ENCODE data around the gene VPS26A. TPM values are rescaled to one million over a fixed set of nuclear protein-coding genes. Genes with fewer than 3 reads are reported as not detected.

VPS26A gene
- total and polyA plus RNA-seq, 12 donors: 15.6 to 65.2 (median 31.5) TPM

GRCh38 chr10:69211104-69211503 lies 87.1 kb downstream of the VPS26A start:
- TF ChIP-seq POLR2A (IDR thresholded peaks at IDR 0.05): no peak
- no peak for TF ChIP-seq CTCF (IDR thresholded peaks at IDR 0.05)
- no peak overlapping the region for H3K4me3 ChIP-seq
- 47 to 57% (median 56%) methylated on average over 2 of the region's 2 CpGs for WGBS, 4 donors
- intact Hi-C loops (cut with DNase I): no loop called here
- peaks cover 0 to 4% of the 10 kb centered on the region in 2 donors for H3K4me1 ChIP-seq (replicated peaks in 1 of 2)
- H3K9me3 ChIP-seq (replicated peaks in 1 of 3): no peaks in the 10 kb centered on the region
- H3K27me3 ChIP-seq: no peaks in the 10 kb centered on the region
- DNase-seq: no peak
- peaks cover 0 to 28% of the 10 kb centered on the region in 2 donors for H3K36me3 ChIP-seq (replicated peaks in 1 of 2)
- H3K27ac ChIP-seq: no peak overlapping the region

GRCh38 chr10:69211524-69211923 lies 87.5 kb downstream of the VPS26A start:
- Histone ChIP-seq H3K27me3 (no peaks in the 10 kb centered on the region), H3K36me3 (replicated peaks in 1 of 2) (peaks cover 0 to 24% of the 10 kb centered on the region in 2 donors), H3K4me1 (replicated peaks in 1 of 2) (peaks cover 0 to 4% of the 10 kb centered on the region in 2 donors), H3K4me3 (no peak overlapping the region), H3K27ac (no peak overlapping the region), H3K9me3 (replicated peaks in 1 of 3) (no peaks in the 10 kb centered on the region)
- 82 to 93% (median 85%) methylated on average over 3 of the region's 3 CpGs for WGBS, 4 donors
- no peak for DNase-seq
- TF ChIP-seq CTCF (IDR thresholded peaks at IDR 0.05): no peak
- TF ChIP-seq POLR2A (IDR thresholded peaks at IDR 0.05): no peak
- intact Hi-C loops (cut with DNase I): no loop called here

- DNase-seq: no peak
- peaks cover 0 to 2% of the 10 kb centered on the region in 2 donors for H3K36me3 ChIP-seq (replicated peaks in 1 of 2)
- no peaks in the 10 kb centered on the region for H3K9me3 ChIP-seq (replicated peaks in 1 of 3)
- no peak overlapping the region for H3K27ac ChIP-seq
- TF ChIP-seq CTCF (IDR thresholded peaks at IDR 0.05) (no peak), POLR2A (IDR thresholded peaks at IDR 0.05) (no peak)
- H3K4me1 ChIP-seq (replicated peaks in 1 of 2): peaks cover 0 to 4% of the 10 kb centered on the region in 2 donors
- no peak overlapping the region for H3K4me3 ChIP-seq
- intact Hi-C loops (cut with DNase I): no loop called here
- 26 to 40% (median 37%) methylated on average over 5 of the region's 5 CpGs for WGBS, 4 donors
- no peaks in the 10 kb centered on the region for H3K27me3 ChIP-seq
Observed at GRCh38 chr10:69213591-69214311, 89.8 kb downstream of the VPS26A start.

- Histone ChIP-seq H3K9me3 (replicated peaks in 1 of 3) (no peaks in the 10 kb centered on the region), H3K27ac (no peak overlapping the region), H3K4me1 (replicated peaks in 1 of 2) (peaks cover 0 to 4% of the 10 kb centered on the region in 2 donors), H3K27me3 (no peaks in the 10 kb centered on the region), H3K4me3 (no peak overlapping the region), H3K36me3 (replicated peaks in 1 of 2) (no peaks in the 10 kb centered on the region)
- 86 to 95% (median 90%) methylated on average over 6 of the region's 6 CpGs for WGBS, 4 donors
- intact Hi-C loops (cut with DNase I): no loop called here
- TF ChIP-seq POLR2A (IDR thresholded peaks at IDR 0.05) (no peak), CTCF (IDR thresholded peaks at IDR 0.05) (no peak)
- DNase-seq: no peak
Observed at GRCh38 chr10:69214666-69215131, 90.7 kb downstream of the VPS26A start.

Measured in adrenal gland (tissue), 12 donors.